Glomerular endothelial cell (primary cell): ENCODE measurements around the gene ANKZF1. TPM values are rescaled to one million over a fixed set of nuclear protein-coding genes. Genes with fewer than 3 reads are reported as not detected.

Experiments used
- DNase-seq: peaks from one replicate; pipeline ENCODE4 v3.0.0-alpha.2; 2011; ENCODE audit warnings: low read depth, low spot score; ENCODE audit errors: extremely low read depth
- total RNA-seq: library from RNA; depleted of rRNA; stranded (reverse); fragments of >200 nt; gene quantifications from 2 replicates; pipeline ENCODE4 v1.2.3, GENCODE V29; 2015

The ANKZF1 gene
- total RNA-seq, 1 donor from 2014 or later, result 32.2 TPM

GRCh38 chr2:219207884-219208740, 21.5 kb upstream of the ANKZF1 start:
- DNase-seq, result no peak

DNA sequence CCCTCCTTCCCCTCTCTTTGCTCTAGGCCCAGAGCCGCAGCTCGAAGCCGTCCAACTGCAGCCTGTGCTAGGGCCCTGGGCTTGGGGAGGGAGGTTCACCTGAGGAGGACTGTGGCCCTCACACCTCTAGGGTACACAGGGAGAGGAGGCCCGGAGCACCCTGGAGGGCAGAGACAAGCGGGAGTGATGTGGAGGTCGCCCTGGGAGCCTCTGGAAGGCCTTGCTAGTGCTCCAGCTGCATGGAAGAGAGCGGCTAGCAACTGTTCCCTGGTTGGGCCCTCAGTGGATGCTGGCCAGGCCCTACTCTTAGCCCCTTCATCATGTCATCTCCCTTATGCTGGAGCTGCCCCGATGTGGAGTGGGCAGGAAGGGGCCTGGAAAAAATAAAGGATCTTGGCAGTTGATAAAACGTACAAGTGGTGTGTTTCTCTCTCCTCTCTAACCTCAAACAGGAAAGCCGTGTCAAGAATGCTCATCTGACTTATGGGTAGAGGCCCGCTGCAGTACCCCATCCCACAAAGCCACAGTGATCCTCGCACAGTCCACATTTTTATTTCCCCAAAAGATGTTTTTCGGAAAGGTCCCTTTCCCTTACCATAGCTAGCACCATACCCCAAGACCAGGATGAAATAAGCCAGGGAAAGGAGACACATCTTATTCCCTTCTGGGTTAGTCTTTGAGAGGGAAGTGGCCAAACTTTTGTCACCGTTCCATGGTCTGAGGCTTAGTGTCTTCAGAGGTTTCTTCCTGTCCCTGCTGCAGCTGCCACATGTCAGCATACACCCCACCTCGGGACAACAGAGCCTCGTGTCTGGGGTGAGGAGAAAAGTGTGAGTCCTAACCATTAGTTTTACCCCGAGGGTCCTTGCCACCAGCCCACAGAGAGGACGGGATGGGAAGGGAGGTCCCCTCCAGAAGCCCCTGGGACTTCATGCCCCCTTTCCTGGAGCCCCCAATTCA, 20.1 kb upstream of the ANKZF1 start:
- DNase-seq, result no peak

DNA sequence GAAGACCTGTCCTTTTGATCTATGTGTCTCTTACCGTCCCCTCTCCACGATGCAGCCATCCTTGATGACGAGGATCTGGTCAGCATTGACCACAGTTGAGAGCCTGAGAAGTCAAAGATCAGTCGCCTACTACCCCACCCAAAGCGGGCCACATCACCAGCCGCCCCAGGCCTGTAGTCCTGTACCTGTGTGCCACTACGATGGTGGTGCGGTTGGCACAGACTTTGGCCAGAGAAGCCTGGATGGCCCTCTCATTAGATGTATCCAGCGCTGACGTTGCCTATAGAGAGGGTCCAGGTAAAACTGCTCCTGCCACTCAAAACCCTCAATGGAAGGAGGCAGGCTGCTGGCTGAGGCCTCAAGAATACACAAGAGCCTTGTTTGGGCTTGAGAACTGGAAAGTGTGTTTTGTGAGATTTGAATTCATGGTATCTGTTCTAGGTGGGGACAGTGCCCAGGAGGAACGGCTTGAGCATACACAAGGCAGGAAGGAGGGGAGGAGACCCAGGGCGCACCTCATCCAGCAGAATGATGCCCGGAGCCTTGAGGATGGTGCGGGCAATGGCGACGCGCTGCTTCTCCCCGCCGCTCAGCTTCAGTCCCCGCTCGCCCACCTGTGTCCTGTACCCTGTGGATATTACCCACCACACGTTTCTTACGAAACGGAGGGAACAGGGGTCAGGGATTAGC, 19.3 kb upstream of the ANKZF1 start:
- DNase-seq, result no peak

GRCh38 chr2:219210886-219211362, 18.7 kb upstream of the ANKZF1 start:
- no peak for DNase-seq

- no peak for DNase-seq
Measured at GRCh38 chr2:219213026-219213415, 16.6 kb upstream of the ANKZF1 start.

DNA sequence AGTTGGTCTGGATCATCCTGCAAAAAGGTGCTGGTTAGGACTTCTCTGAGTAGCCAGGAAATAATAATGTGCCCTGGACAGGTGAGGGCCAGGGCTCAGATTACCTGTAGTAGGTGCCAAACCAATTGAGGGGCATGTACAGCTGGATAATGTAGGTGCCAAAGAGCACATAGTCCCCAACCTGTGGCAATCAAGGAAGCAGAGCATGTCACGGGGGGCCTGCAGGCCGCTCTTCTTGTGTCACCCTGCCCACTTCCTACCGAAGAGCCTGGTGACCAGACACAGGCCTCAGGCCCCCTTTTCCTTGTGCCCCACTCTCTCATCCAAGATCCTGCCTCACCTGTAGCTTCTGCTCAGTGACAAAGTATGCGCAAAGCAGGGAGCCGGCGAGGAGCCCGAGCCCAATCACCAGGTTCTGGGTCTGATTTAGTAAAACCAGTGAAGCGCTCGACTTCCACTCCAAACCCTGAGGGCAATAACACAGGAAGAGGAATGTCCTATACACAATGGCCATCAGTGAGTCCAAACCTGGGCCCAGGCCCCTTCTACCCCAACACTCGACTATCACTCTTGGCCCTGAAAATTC, 16.0 kb upstream of the ANKZF1 start:
- DNase-seq, result no peak

GRCh38 chr2:219214141-219214540, 15.5 kb upstream of the ANKZF1 start:
- no peak for DNase-seq

GRCh38 chr2:219214786-219215185, 14.8 kb upstream of the ANKZF1 start:
- no peak for DNase-seq

DNA sequence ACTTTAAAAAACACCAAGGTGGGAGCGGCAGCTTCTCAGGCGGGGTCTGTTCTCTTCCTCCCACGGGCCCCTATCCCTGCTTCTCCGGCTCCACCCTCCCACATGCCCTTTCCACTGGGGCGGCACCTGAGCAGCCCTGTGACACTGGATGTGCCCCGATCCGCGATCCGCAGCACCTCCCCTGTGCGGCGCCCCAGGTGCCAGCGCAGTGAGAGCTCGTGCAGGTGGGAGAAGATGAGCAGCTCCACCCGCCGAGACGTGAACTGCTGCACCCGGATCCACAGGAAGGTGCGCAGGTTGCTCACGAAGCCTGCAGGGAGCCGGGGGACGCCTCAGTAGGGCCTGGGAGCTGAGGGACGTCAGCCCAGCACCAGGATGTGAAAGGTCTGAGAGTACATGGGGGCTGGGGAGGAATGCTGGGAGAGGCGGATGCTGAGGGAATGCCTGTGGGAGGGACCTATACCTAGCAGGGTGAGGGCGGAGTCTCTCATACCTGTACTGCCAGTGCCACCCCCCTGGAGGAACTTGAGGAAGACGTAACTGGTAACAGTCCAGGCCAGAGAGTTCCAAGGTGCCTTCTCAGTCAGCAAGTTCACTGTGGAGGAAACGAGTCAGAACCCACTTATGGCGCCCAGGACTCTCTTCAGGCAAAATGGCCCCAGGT, 13.6 kb upstream of the ANKZF1 start:
- DNase-seq, result no peak

DNA sequence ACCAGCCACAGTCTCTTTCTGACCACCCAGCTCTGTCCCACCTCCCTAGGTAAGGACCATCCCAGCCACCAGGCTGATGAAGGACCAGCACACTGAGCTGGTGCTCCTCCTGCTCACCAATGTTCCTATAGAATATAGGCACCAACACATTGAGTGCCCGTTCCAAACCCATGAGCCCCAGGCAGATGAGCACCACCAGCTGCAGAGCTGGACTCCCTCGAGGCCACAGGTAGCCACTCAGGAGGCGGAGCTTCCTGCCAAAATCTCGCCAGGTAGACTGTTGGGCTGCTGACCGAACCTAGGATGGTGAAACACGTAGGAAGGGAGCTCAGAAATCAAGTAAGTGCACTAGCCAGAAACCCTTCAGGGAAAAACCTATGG, 13.1 kb upstream of the ANKZF1 start:
- no peak for DNase-seq

- DNase-seq, result no peak
Measured at GRCh38 chr2:219218217-219218731, 11.3 kb upstream of the ANKZF1 start.

- DNase-seq, result no peak
Measured at GRCh38 chr2:219218732-219219701, 10.6 kb upstream of the ANKZF1 start, which contains the start of gene ABCB6. ABCB6 (minus strand) TSS chr2:219218958; CDS start chr2:219218673, 285 bp downstream.

GRCh38 chr2:219219784-219220532, 9.6 kb upstream of the ANKZF1 start:
- no peak for DNase-seq

- no peak for DNase-seq
Measured at GRCh38 chr2:219220652-219221402, 8.8 kb upstream of the ANKZF1 start.

- no peak for DNase-seq
Measured at GRCh38 chr2:219221957-219222518, 7.6 kb upstream of the ANKZF1 start.

GRCh38 chr2:219223831-219224610, 5.6 kb upstream of the ANKZF1 start:
- no peak for DNase-seq
